HUDEP-2 (cell line): ENCODE results near the gene DNAJC8.
A peak's percentile ranks its signal among the peaks of the same experiment; 100 is the strongest.

ENCODE experiments used
- DNase-seq, 76 experiments: peaks; one replicate each; lab custom pipeline; 2025; ENCODE audit not compliant: unreplicated experiment in 76 of 76; lab: John Stamatoyannopoulos, UW

DNAJC8 gene, protein sequence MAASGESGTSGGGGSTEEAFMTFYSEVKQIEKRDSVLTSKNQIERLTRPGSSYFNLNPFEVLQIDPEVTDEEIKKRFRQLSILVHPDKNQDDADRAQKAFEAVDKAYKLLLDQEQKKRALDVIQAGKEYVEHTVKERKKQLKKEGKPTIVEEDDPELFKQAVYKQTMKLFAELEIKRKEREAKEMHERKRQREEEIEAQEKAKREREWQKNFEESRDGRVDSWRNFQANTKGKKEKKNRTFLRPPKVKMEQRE

DNA sequence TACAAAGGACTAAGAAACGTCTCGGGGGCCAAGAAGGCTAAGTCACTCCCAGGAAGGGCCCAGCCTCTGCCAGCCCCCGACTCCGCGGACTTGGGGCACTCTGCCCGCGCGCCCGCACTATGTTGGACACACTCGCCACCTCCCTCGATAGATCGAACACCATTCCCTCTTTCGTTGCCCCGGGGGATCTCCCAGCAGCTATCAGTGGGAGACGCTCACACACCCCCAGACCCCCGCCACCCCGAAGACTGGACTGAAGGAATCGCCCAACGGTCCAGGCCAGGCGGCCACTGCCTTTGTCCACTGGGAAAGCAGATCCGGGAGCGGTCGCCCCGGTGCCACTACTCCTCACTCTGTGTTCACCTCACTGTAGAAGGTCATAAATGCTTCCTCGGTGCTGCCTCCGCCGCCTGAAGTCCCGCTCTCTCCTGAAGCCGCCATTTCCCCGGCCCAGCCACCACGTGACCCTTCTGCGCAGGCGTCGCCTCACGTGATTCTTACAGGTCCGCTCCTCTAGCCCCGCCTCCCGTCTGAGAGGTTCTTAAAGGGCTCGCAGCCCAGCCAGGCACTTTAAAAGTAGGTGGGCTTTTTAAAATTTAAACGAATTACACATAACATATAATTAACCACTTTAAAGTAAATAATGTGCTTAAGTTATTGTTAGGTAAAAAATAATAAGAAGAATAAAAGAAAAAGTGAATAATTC is at the start of gene DNAJC8:
Gene DNAJC8 (minus strand): TSS at position 472 of the 706 bp plus-strand sequence. CDS start 31 bp downstream, at position 441.
- peak in 74 of 76 experiments; percentile 12 to 94 (median 84) for DNase-seq

DNA sequence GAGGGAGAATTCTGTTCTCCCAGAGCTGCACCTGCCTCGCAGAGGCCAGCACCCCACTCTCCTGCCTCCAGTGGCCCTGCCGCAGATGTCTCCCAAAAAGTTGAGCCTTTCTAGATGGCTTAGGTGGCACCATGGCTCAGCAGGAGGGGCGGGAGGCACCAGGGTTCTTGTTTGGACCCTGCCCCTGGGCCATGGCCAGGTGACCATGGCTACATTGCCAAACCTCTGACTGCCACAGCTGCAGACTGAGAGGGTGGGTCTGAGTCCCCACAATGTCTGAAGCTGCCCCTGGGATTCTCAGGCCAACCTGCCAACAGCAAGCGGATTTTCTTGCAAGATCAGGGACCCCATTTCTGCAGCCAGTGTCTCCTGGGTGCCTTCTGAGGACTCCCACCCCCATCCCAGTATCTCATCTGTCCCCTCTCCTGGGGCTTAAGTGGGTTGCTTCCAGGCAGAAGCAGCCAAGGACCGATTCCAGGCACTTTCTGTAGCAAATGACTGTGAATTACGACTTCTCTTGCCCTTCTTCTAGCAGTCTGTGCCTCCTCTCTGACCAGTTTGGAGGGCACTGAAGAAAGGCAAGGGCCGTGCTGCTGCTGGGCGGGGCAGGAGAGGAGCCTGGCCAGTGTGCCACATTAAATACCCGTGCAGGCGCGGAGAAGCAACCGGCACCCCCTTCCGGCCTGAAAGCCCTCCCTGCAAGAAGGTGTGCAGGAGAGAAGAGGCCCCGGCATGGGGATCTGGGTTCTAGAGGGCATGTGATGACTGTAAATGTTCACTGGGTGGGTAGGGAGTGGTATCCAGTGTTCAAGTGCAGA is 49.0 kb upstream of the DNAJC8 start:
- no peak for DNase-seq

DNA sequence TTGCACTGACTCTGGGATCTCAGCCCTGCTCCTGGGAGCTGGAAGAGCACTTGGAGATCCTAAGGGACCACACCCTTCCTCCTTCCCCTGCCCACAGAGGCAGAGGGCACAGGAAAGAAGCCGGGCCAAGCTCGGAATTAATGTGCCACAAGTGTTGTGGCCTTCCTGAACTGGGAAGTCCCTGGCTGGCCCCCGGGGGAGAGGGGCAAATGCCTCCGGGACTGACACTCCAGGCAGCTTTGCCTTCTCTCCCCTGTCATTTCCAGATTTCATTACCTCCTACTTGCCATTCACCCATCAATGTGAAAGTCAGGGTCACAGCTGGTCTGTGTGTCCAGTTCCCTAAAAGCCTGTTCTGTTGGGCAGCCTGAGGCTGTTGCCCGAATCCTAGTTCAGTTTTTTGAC is 48.1 kb upstream of the DNAJC8 start:
- no peak for DNase-seq

DNA sequence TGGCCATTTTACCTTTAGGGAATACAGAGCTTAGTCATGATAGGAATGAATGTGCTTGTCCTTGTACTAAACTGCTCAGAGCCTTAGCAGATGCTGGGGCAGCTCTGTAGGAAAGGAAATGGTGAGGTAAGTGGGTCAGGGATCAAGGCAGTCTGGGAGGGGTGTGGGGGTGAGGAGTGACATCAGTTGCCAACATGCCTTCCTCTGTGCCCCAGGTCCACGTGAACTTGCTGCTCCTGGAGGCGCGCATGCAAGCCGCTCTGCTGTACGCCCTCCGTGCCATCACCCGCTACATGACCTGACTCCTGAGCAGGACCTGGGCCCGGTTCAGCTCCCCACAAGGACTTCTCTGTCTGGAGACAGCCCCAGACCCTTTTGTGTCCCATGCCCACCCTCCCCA is 47.7 kb upstream of the DNAJC8 start:
- DNase-seq: no peak

DNA sequence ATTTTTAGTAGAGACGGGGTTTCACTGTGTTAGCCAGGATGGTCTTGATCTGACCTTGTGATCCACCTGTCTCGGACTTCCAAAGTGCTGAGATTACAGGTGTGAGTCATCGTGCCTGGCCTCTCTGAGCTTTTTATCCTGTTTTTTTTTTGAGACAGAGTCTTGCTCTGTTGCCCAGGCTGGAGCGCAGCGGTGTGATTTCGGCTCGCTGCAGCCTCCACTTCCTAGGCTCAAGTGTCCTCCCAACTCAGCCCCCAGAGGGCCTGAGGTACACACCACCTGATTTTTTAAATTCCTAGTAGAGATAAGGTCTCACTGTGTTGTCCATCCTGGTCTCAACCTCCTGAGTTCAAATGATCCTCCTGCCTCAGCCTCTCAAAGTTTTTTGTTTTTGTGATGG is 46.9 kb upstream of the DNAJC8 start:
- no peak for DNase-seq

DNA sequence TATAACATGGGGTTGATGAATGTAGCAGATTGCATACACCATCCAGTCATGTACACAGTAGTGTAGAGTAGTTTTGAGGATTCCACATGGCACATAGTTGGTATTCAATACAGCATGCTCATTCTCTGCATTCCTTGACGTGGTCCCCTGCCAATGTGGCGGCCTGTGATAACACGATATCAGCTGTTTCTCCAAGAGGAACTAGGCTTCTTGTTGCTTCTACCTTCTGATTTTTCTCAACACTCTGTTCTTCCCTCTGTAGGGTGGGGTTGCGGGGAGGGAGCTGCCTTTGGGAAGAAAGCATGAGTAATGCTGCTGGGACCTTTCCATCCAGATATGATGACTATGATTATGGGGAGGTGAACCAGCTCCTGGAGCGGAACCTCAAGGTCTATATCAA is 45.9 kb upstream of the DNAJC8 start:
- DNase-seq: peak in 29 of 76 experiments; percentile 3 to 46 (median 17)

DNA sequence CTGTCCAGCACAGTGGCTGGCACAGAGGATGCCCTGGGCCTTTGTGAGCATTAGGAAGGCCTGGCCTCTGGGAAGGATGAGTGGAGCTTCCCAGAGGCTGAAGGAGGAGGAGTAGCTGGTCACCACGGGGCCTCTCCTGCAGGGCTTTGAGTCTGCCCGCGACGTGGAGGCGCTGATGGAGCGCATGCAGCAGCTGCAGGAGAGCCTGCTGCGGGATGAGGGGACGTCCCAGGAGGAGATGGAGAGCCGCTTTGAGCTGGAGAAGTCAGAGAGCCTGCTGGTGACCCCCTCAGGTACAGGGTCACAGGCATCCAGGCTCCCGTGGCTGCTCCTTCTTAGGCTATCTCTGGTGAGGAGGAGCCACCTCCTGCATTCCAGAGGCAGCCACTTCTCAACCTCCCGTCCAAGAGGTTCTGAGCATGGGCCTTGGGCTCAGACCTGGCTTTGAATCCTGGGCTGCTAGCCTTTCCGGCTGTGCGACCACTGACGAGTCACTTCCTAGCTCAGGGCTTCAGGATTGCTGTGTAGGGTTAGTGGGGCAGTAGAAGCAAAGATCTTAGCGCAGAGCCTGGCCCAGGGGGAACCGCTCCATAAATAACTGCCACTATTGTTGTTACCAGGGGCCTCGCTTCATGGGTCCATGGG is 40.5 kb upstream of the DNAJC8 start:
- no peak for DNase-seq

DNA sequence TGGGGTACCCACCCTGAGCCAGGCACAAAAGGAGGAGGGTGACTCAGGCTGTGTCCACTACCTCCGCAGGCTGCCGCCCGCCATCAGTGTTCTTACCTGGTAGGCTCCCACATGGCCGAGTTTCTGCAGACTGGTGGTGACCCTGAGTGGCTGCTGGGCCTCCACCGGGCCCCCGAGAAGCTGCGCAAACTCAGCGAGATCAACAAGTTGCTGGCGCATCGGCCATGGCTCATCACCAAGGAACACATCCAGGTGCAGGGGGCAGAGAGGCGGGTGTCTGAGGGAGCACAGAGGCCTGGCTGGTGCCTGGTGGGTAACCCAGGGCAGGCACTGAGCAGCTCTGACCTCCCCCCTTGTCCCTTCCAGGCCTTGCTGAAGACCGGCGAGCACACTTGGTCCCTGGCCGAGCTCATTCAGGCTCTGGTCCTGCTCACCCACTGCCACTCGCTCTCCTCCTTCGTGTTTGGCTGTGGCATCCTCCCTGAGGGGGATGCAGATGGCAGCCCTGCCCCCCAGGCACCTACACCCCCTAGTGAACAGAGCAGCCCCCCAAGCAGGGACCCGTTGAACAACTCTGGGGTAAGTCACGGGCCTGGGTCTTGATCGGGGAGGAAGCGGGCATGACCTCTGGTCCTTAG is 39.5 kb upstream of the DNAJC8 start:
- no peak for DNase-seq

DNA sequence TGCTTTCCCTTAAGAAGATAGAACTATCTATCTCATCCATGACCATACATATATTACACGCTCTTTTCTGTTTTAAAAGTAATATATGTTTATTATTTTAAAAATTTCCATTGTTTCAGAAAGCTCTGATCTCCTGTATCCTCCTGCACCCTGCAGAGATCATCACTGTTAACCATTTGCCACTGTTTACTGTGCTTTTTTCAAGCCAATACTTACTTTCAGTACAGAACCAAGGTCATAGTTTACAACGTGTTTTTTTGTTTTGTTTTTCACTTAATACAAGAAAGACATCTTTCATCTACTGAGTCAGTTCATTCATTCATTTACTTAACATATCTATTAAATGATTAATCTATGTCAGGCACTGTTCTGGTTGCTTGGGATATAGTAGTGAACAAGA is 36.7 kb upstream of the DNAJC8 start:
- DNase-seq: no peak

DNA sequence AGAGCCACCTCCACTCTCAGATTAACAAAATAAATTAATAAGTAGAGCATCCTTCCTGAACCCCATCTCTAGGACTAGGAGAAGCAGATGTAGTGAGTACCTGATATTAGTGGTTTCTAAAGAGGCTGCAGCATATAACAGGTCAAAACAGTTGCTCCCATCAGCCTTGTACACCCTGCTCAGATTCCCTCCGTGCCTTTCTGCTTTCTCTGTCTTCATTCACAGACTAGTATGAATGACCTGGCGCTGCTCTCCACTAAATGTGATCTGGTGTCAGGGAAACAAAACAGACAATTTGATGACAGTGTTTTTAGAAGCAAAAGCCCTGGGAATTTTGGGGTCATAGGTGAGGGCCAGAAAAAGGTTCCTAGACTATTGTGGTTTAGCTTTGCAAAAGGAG is 34.8 kb upstream of the DNAJC8 start:
- no peak for DNase-seq

DNA sequence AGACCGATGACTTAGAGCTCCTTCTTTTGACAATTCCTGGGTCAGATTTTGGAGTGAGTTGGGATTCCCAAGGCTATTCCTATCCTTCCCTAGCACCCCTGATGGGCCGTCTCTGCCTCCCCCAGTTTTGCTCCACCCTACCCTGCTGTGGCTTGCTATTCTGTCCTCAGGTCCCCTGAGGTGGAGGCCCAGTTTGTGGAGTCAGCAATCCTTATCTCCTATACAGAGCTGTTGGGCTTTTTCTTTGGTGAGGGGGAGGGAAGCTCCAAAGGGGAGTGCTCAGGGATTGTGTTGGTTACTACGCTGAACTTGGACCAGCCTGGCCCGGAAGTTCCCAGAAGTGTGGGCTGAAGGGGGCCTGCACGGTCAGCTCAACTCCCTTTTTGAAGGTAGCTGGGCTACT is 34.1 kb upstream of the DNAJC8 start:
- DNase-seq: peak in 32 of 76 experiments; percentile 6 to 60 (median 24)

DNA sequence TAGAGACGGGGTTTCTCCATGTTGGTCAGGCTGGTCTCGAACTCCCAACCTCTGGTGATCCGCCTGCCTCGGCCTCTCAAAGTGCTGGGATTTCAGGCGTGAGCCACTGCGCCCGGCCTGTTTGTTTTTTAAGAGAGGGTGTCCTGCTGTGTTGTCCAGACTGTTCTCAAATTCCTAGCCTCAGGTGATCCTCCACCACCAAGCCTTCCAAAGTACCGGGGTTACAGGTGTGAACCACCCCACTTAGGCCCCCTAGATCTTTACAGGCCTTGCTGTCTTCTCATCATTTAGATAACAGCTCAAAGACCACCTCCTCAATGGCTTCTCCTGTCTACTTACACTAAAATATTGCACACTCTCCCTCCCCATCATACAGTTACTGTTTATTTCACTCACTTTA is 32.7 kb upstream of the DNAJC8 start:
- no peak for DNase-seq

DNA sequence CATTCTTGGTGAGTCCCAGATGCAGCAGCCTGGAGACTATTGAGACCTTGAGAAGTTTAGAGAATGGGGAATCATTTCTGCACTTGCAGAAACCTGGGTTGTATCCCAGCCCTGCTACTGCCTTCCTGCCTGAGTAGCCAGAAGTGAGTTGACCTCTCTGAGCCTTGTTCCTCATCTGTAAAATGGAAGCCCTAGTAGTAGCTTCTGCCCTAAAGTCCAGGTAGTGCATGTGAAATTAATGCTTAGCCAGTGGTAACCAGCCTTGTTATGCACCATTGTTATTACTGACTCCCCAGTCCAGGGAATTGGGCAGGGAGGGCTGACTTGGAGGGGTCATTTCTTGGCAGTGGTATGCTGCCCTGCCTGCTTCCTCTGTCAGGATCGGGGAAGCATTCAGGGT is 32.1 kb upstream of the DNAJC8 start:
- no peak for DNase-seq

DNA sequence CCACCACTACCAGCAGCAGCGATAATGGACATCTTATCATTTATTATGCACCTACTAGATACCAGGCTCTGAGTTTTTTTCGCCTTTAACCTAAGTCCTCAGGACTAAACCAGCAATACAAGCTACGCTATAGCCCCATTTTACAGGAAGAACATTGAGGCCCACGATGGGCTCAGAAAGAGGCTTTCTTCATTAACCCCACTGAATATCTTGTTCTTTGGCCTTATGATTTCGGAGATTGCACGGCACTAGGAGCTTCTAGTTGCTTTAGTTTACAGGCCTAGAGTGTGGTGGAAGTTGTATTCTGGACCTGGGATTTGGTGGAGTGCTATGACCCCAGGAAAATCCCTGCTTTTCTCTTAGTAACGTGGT is 28.0 kb upstream of the DNAJC8 start:
- DNase-seq: no peak

DNA sequence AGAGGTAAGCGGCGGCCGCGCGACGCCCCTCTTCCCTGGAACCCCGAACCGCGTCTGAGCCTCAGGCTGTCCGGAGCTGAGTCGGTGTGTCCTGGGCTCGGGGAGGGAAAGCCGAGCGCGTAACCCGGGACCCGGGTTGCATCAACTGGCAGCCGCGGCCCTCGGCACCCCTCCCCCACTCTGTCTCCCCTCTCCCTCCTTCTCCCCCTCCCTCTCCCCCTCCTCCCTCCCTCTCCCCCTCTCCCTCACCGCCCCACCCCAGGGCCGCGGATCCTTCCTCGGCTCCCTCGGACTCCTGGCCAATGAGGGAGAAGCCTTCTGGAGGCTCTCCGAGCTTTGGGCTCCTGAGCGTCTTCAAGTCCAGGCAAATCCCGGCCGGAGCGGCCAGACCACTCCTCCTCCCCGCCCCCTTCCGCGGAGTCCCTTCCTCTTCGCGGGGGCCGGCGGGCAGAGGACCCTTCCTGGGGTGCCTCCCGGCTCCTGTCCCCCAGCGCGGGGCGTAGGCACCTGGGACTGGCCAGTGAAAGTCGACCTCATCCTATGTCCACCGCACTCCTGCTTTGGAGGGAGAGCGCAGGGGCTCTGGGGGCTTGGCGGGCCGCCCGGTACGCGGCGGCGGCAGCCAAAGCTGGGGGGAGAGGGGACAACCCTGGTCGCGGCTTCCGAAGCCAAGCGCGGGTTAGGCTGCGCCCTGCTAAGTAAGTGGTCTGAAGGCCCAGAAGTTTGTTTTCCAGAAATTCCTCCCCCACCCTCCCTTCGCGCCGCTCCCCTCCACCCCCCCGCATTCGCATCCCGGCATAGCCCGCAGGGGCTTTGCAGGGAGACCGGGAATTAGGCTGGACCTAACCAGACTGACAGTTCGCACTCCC is 27.3 kb upstream of the DNAJC8 start:
- DNase-seq: peak in 6 of 76 experiments; percentile 9 to 28 (median 24)

DNA sequence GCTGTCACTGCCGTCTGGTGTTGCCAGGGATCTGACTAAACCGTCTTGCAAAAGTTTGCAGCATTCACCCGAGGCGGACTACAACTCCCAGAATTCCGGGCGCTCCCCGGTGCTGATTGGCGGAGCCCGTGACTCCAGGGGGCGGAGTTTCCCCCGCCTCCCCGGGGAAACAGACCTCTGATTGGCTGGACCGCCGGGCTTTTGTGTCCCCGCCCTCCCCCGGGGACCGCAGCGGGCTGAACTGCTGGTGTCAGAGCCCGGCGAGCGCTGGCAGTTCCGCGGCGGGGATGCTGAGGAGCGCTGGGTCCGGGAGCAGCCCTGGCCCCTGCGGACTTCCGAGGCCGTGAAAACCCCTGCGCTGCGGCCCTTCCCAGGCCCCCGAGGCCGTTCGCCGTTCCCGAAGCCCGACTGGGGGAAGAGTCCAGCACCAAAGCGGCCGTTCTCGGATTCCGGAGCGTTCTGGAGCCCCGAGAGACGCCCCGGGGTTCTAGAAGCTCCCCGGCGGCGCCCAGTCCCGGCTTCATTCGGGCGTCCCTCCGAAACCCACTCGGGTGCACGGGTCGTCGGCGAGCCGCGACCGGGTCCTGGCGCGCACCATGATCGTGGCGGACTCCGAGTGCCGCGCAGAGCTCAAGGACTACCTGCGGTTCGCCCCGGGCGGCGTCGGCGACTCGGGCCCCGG is 26.6 kb upstream of the DNAJC8 start, which contains the start of gene SESN2:
Gene SESN2 (plus strand): TSS at position 267 of the 682 bp plus-strand sequence. CDS start 330 bp downstream, at position 597.
- DNase-seq: peak in 75 of 76 experiments; percentile 22 to 98 (median 96)

DNA sequence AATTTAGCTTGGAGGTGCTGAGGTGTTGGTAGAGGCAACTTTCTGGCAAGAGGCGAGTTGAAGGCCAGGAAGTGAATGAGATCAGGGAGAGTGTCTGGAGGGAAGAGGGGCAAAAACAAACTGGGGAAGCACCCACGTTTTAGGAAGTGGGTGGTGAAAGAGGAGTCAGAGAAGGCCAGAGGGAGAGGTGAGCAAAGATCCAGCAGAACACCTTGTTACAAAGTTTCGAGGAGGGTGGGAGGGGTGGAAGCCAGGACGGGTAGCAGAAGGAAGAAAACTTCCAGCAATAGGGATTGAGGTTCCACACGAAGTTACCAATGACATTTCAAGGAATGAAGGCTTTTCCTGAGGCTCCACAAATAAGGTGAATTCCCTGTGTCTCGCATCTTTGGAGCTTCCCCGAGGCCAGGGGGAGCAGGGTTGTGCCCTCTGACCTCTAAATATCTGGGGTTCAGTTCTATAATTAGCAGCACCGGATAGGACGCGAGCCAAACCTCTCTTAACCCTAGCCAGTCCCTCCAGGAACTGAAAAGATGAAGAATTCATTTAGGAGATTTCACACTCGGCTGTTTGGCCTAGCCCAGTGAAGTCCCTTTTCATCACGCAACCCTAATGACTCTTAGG is 25.9 kb upstream of the DNAJC8 start:
- no peak for DNase-seq

DNA sequence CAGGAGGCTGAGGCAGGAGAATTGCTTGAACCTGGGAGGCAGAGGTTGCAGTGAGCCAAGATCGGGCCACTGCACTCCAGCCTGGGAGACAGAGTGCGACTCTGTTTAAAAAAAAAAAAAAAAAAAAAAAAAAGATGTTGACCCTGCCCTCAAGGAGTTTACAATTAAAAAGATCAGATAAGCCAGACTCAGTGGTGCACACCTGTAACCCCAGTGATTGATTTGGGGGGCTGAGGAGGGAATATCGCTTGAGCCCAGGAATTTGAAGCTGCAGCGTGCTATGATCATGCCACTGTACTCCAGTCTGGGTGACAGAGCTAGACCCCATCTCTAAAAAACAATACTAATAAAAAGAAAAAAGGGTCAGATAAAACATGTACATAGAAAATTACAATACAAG is 24.9 kb upstream of the DNAJC8 start:
- no peak for DNase-seq
